ENCODE measurements around the gene LMBR1.

The LMBR1 gene

DNA sequence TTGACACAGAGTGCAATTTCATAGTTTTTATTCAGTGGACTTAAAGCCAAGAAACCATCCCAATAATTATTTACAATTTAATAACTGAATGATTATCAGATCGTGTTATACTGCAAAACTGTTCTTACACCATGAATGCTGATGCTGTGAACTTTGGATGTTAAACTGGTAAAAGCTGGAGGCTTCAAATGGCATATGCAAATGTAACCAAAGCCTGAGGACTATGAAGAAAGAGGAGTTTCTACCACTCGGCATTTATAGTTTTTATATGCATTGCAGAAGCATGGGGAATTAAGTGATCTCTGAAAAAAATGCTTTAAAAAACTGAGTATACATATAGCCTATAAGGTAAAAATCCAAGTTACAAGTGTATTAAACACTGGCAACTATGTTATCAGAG, 210.1 kb downstream of the LMBR1 start:
- DNase-seq = no peak

DNA sequence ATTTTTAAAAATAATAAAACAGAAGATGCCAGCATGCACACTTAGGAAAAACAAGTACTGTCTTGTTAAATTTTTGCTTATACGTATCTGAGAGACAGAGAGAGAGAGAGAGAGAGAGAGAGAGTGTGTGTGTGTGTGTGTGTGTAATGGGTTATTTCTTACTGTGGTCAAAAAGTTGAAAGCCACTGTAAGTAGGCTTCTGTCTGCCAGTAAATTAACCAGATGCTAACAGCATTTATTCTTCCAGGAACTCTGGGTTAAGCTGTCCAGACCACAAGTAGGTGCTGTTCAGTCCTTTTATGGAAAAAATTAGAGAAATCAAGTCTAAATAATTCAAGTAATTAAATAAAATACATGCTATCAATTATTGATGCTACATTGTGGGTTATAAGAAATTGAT, 212.7 kb downstream of the LMBR1 start:
- DNase-seq = no peak

DNA sequence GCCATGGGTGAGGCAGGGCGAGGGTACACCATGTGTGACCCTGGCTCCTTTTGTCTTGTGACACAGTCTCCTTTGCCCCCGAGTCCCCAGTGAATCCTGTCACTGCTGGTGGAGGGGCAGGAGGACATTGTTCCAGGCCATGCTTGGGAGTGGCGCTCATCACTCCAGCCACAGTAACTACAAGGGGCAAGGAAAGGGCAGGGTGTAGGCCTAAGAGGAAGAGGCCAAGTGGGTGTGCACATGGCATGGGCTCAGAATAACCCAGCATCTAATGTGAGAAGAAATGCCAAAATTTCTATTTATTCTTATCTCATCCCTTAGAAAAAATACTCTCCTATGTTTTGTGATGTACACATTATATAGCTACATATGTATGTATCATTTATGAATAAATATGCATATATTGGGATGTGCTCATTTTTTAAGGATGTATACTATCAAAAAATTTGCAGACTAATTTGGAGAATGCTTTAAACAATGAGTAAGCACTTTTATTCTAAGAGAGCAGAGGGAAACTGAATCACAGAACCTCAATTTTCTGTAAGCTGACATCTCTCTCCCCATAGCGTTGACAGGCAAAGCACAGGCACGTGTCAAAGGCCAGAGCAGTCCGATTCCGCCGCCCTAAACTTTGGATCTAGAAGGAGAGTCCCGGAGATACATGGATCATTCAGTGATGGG, 215.5 kb downstream of the LMBR1 start:
- no peak for DNase-seq

DNA sequence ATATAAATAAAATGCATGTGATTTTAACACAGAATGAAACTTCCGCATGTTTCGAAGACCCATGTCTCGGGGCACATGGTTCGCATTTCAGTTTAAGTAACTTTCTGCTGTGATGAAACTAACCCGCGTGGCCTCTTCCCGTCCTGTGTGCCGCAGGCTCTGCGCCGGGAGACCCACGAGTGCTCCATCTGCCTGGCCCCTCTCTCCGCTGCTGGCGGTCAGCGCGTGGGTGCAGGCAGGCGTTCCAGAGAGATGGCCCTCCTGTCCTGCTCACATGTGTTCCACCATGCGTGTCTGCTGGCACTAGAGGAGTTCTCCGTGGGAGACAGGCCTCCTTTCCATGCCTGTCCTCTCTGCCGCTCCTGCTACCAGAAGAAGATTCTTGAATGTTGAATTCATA, 216.7 kb downstream of the LMBR1 start:
- no peak for DNase-seq

DNA sequence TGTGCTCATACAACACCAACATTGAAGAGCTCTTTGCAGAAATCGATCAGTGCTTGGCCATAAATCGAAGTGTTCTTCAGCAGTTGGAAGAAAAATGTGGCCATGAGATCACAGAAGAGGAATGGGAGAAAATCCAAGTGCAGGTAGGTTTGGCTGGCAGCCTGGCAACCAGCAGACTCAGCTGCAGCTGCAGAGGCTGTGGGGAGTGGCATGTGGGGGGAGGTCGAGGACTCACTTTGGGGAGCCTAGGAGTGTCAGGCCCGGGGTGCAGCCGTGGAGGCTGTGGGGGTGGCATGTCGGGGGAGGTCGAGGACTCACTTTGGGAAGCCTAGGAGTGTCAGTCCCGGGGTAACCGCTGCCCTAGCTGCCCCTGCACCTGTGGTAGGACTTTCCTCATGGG, 217.3 kb downstream of the LMBR1 start:
- no peak for DNase-seq

DNA sequence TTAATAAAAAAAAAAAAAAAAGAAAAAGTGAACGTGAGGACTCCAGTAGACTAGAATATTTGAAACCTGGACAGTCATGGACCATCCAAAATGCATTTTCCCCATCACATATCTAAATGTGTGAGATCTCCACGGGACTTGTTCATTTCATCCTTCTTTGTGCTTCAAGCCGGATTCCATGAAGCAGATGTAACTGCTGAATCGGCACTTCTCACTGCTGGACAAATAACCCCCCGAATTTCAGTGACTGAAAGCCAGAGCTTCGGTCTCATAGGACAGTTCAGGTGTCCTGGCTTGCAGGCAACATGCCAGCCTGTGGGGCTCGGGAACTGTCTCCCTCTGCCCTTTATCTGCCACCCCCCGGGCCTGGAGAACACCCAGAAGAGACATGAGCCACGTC, 219.1 kb downstream of the LMBR1 start:
- DNase-seq = no peak

DNA sequence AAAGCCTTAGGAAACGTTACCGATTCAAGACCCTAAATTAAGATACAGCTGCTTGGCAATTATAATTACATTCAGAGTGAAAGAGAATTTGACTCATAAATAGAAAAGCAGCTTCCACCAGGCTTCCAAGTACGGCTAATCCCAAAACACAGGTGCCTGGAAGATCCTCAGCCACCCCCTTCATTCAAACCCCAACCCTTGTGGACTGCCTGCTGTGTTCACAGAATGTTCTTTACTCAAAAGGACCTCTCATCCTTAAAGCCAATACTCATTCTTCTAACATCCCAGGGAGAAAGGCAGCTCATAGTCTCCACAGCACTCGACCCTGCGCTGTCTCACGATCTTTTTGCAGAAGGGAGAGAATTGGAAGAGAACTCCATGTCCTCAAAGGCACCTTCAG, 219.5 kb downstream of the LMBR1 start:
- DNase-seq = no peak

DNA sequence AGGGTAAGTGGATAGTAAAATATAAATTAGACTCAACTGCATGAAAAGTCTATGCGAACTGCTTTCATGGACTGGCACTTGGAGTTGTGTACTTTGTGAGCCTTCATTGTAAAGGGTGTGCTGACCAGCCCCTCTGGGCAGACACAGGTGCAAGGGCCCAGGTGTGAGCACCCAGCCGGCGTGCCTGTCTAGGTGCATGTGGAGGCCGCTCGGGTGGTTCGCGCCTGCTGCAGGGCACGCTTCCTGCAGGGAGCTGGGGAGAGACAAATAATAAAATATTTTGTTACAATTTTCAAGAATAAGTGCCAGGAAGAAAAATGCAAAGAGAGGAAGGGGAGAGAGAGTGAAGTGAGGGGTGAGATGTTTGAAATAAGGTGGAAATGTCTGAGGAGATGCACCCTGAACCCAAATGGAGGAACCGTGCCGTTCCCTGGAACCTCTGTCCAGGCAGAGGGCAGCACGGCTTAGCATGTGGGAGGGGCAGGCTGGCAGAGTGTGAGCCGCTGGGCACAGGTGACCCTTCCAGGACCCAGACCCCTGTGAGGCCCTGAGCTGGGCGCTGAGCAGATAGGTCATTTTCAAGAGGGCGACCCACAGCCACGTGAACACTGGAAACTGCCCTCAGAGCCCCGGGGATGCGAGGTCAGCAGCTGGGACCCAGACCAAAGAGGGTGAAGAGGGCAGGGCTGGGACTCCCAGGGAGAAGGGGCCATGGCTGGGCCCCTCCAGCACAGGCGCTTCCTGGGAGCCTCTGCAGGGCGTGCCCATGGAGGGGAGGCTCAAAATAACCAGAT, 223.8 kb downstream of the LMBR1 start:
- no peak for DNase-seq

DNA sequence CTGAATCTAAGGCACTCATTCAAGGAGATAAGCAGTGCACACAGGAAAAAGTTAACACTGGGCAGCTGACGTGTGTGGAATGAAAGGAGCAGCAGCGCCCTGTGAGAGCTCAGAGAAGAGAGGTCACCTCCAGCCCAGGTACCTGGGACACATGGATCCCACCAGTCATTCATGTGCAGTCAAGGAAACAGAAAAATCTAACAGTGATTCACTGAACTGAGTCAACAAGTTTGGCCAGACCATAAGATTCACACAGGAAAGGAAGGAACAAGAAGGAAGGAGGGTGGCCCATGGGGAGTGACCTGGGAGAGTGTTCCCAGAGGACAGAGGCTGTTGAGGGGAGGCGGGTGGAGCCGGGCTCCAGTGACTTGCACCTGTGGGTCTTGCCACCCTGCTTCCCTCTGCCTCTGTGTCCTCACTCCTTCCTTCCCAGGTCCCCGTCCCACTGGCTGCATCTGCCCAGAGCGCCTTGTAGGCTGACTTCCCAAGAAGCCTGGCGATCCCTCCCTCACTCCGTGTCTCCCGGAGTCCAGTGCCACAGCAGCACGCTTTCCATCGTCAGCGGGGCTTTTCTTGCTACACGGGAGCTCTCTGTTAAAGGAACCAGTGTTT, 224.7 kb downstream of the LMBR1 start:
- DNase-seq = no peak

DNA sequence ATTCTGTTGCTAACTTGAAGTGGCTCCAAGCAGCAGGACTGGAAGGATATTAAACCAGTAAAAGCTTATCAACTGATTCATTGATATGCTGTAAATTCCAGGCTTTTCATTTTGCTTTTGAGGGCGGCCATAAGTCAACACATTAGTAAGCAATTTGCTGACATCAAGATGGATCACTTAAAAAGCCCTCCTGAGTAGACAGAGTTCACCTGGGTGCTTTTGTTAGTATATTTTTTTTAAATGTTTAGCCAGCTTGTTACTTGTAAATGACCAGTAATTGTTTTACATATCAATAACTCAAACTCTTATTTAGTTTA, 225.9 kb downstream of the LMBR1 start:
- no peak for DNase-seq

DNA sequence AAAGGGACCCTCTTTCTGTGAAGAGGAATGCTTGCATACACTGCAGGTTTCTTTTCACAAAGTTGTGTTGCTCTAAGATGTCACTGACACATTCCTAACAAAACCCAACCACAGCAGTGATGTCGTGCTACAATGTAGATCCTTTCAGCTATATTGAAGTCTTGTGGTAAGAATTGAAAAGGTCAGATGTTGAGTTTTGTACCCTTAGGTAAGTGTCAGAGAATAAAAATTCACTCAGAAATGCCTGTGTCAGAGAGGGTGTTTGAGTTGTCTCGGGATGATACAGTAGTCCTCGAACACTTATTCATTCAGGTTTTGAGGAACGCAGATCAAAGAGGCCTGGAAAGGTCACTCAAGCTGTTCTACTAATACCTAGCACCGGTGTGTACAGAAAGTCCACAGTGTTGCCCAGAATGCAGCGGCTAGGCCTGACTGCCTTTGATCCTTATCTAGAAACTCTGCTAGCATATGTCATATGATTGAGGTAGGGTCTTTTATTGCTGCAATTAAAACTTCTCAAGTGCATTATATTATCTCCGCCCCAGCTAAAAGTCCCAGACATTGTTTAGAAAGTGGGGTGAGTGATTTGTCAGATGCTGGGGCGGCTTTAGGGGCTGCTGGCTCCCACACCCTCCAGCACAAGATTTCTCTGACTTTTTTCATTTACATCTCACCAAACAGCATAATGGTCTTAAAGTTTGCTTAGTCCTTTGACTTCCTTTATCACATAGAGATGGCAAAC, 226.4 kb downstream of the LMBR1 start:
- no peak for DNase-seq

DNA sequence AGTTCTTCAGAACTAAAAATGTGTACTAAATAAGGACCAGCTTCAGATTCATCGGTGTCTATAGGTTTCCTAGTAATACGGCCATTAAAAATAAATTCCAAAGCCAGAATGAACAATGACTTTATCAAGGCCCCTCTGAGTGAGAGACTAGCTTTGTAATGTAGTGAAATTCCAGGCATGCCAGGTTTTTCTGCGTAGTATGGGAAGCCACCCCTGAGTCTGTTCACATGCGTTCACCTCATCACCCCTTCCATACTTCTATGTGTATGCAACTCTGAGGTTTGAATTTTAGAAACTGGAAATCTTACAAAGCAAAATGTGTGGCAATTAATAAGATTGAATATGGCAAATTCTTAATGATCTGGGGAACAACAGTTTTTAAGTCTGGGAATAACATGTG, 227.9 kb downstream of the LMBR1 start:
- DNase-seq = no peak

DNA sequence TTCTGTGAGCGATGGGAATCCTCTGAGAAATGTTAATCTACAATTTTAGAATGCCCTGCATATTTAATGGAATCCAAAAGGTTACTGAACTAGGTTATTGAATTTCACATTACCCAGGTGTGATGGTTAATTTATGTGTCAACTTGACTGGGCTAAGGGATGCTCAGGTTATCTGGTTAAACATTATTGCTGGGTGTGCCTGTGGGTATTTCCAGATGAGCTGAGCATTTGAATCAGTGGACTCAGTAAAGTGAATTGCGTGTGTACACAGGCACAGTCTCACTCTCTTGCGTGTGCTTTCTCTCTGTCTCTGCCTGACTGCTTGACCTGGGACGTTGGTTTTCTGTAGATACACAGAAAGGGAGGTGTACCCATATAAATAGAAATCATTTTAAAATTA, 230.7 kb downstream of the LMBR1 start:
- no peak for DNase-seq

DNA sequence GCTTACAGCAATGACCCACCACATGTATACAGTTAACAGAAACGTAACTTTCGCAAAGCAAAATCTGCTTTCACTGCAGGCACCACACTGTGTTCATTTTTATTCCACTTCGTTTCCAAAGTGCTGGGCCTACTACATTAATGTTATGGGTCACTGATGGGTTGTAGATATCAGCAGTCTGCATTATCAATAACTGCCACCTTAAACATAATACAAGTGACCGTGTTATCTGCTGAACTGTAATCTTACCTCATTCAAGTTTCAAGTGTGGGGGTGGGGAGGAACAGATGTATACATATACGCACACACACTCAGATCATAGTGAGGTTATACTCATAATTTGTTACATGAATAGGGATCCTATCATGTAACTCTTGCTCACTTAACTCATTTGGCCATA, 231.3 kb downstream of the LMBR1 start:
- no peak for DNase-seq

DNA sequence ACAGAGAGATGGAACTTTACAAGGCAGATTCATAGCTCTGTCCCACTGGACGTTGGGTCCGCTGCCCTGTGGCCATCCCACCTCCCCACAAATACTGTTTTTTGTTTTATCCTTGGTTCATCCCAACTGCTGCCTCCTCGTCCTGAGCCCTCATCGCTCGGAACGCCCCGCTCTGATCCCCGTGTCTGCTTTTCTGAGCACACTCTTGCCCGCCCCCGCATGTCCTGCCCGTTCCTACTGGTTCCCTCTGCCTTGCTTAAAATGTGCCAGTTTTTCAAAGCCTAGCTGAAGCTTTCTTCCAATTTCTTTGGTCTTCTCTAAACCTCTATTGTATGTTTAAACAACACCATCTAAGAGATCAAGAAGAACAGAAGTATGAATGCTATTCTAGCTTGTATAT, 233.0 kb downstream of the LMBR1 start:
- DNase-seq = no peak

DNA sequence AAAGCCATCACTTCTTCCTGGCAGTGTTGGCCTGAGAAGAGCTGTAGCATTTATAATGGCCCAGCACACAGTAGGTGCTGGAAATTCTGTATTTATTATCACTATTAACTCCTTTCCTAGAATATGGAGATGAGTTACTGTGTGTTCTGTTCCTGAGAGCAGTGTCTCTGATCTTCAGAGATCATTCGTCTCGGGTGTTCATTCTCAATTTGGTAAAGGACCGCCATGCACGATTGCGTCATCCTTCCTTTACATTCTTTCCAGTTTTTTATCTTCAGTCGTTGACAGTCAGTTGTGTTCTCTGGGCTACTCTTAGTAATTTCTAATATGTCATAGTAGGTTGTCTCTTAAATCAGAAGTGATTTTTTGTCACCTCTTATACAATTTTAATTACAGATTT, 233.8 kb downstream of the LMBR1 start:
- no peak for DNase-seq

DNA sequence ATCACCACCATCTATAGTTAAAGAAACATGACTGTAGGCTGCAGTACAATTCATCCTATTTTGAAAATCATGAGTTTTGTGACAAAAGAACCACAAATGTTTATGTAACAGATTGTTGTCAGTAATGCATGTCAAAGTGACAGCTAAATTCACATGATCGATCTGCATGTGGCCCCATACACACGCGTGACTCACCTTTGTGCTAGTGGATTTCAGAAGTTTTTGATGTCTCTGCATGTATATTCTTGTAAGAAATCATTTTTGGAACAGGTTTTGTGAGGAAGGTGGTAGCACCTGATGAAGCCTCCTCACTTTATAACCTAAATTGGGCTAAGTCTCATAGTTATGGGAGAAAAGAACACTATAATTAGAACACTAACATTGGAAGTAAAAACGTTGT, 235.3 kb downstream of the LMBR1 start:
- DNase-seq = no peak

DNA sequence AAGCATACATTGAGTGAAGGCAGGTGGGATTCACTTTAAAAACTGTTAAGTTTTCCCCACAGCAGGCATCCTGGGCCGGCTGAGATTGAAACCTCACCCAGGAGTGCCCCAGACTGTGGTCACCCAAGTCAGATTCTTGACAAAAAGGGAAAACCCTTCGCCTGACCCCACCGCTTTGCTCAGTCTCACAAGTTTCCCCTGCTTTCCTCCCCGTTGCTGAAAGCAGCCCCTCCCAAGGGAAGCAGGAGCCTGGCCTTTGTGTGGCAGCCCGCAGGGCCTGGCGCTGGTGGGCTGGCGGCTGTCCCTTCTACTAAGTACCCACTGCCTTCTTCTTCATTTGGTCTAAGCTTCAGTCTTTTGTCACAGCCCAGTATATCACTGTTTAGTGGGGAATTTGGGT, 236.4 kb downstream of the LMBR1 start:
- DNase-seq = no peak

DNA sequence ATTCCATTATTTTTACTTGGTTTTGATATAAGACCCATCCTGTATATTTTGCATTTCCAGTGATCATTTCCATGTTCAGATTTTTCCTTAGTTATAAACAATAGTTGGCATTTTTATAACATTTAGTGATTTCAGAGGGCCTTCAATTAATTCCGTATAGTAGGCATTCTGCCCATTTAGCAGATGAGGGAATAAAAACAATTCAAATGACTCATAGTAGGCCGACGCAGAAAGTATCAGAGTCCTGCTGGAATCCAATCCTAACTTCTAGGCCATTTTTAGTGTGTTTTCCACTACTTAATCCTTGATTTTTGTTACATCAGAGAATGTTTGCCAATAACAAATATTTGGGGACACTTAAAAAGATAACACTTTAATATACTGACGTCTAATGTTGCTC, 237.0 kb downstream of the LMBR1 start:
- no peak for DNase-seq

DNA sequence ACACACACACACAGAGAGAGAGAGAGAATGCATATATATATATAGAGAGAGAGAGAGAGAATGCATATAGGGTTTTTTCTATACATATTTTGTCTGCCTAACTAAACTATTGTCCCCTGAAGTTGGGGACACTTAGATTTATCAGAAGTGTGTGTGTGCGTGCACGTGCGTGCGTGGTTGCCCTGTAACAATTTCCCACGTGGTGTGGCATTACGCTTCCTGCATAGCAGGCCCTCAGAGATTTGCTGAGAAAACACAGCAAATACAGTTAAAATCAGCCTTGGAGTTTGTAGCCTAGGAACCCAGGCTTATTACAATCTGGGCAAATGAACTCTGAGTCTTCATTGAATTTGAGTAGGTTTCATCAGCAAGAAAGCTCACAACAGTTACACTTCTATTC, 237.7 kb downstream of the LMBR1 start:
- DNase-seq = no peak

DNA sequence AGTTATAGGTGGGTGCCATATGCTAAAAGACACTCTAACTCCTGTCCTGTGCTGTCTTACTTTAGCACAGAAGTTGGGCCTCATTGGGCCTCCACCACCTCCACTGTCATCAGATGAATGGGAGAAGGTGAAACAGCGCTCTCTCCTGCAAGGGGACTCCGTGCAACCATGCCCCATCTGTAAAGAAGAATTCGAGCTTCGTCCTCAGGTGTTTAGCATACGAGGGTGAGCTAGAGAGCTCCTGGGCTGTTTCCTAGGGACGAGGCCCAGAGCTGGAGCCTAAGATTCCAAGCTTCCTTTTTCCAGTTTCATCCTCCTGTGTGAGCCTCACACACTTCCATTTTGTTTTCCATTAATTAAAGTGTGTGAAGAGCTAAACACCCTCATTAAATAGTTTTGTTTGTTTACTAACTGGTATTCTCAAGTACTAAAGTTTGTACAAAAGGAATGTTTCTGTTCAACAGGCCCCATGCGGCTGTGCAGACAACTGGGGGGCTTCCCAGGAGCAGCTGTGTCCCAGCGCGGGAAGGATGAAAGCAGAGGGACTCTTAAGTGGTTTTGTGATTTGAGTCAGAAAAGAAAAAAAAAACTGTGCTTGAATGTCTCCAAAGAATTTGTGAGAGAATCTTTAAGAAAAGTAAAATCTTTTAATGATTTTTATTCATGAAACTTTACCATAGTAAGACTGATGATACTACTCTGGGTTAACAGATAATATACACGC, 238.3 kb downstream of the LMBR1 start:
- no peak for DNase-seq

DNA sequence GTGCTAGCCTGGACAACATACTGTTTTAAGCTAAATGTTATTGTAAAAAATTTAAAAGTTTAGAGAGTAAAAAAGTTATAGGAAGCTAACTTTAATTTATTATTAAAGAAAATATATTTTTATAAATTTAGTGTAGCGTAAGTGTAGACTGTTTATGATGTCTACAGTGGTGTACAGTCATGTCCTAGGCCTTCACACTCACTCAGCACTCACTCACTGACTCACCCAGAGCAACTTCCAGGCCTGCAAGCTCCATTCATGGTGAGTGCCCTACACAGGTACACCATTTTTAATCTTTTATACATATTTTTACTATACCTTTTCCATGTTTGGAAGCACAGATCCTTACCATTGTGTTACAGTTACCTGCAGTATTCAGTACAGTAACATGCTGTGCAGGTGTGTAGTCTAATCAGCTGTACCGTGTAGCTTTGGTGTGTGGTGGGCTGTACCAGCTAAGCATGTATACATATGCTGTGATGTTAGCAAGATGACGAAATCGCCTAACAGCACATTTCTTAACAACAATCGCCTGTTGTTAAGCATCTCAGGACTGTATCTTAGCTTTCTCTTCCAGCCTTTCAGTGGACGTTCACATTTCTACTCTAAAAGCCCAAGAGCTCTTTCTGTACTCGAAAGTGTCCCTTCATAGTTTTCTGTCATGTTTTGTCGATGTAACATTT, 240.0 kb downstream of the LMBR1 start:
- no peak for DNase-seq

DNA sequence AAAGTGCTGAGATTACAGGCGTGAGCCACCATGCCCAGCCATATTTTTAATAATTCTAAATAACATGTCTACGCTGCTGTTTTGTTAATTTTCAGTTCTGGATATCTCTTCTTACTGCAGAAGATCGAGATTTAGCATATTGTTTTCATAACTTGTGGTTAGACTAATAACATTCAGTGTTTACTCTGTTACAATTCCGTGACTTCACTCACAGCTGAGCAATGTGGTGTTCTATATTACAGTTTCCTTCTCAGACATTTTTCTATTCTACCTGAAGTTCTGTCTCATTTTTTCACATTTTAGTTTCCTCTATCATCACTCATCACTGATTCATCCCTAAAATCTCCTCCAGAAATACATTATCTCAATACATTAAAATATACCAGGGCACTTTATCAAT, 241.5 kb downstream of the LMBR1 start:
- no peak for DNase-seq

Measured in NCI-H82 (cell line).